ENCODE measurements around the gene C10orf88.

DNA sequence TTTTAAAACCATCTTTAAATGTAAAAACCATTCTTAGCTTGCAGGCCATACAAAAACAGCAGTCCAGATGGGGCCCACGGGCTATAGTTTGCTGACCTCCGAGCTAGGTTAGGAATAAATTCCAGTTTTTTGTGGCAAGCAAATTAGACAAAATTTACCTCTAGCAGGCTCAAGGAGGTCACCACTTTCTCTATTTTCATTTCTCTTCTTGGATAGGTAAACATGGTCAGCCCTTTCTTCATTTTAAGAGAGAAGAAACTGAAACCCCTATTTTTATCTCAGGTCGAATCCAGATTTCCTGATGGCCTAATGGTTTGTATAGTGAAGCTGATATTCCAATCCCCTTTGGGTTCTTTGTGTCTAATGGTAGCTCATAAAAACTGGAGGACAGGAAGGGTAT is 43.8 kb upstream of the C10orf88 start:
- TF ChIP-seq, protein P1, sequence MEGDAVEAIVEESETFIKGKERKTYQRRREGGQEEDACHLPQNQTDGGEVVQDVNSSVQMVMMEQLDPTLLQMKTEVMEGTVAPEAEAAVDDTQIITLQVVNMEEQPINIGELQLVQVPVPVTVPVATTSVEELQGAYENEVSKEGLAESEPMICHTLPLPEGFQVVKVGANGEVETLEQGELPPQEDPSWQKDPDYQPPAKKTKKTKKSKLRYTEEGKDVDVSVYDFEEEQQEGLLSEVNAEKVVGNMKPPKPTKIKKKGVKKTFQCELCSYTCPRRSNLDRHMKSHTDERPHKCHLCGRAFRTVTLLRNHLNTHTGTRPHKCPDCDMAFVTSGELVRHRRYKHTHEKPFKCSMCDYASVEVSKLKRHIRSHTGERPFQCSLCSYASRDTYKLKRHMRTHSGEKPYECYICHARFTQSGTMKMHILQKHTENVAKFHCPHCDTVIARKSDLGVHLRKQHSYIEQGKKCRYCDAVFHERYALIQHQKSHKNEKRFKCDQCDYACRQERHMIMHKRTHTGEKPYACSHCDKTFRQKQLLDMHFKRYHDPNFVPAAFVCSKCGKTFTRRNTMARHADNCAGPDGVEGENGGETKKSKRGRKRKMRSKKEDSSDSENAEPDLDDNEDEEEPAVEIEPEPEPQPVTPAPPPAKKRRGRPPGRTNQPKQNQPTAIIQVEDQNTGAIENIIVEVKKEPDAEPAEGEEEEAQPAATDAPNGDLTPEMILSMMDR (IDR thresholded peaks at IDR 0.05; ENCODE audit: low read depth, low read length): no peak
- TF ChIP-seq EZH2phosphoT487 (IDR thresholded peaks at IDR 0.05; ENCODE audit: low read depth): no peak

All from OCI-LY3 (cell line).